Aorta (tissue), 5 donors: Measurements from ENCODE around the gene CCL4. TPM values are rescaled to one million over a fixed set of nuclear protein-coding genes. Genes with fewer than 3 reads are reported as not detected.
"Not testable (repeated sequence)": the region's sequence is repeated elsewhere in the genome, so short reads cannot be mapped to it uniquely, and the experiment has no call there.

Experiments used
- ATAC-seq: fragments of 200-7000 bp; cut with Tn5 transposase; one replicate; pipeline ENCODE4 v1.9.1; 2022; ENCODE audit warnings: moderate library complexity; ENCODE audit not compliant: low FRiP score
- DNase-seq, 2 donors: peaks; one replicate each; pipeline ENCODE4 v3.0.0-alpha.2; 2020
- H3K27ac ChIP-seq, 2 donors: one replicate each; pipeline ENCODE4 v1.5.1; 2013; ENCODE audit warnings: low read length in 2 of 2, mild to moderate bottlenecking in 2 of 2, moderate library complexity in 2 of 2, control low read depth in 1 of 2, inconsistent platforms in 1 of 2, low read depth in 1 of 2
- H3K27me3 ChIP-seq, 2 donors: one replicate each; pipeline ENCODE4 v1.6.1; 2013; ENCODE audit warnings: control low read depth in 1 of 2, low read length in 1 of 2, mild to moderate bottlenecking in 1 of 2, moderate library complexity in 1 of 2; ENCODE audit not compliant: insufficient read depth in 2 of 2, control insufficient read depth in 1 of 2
- H3K36me3 ChIP-seq, 2 donors: one replicate each; pipeline ENCODE4 v1.6.1; 2013; ENCODE audit warnings: control low read depth in 1 of 2, low read length in 1 of 2, mild to moderate bottlenecking in 1 of 2; ENCODE audit not compliant: insufficient read depth in 2 of 2, control insufficient read depth in 1 of 2
- H3K4me1 ChIP-seq, 2 donors: one replicate each; pipeline ENCODE4 v1.6.1; 2013; ENCODE audit warnings: low read length in 2 of 2, control low read depth in 1 of 2, mild to moderate bottlenecking in 1 of 2, moderate library complexity in 1 of 2; ENCODE audit not compliant: insufficient read depth in 2 of 2, control insufficient read depth in 1 of 2
- H3K4me3 ChIP-seq, 2 donors: one replicate each; pipeline ENCODE4 v1.5.1; 2013; ENCODE audit warnings: low read length in 2 of 2, control low read depth in 1 of 2, mild to moderate bottlenecking in 1 of 2
- H3K9me3 ChIP-seq: one replicate; pipeline ENCODE4 v1.6.1; 2013; ENCODE audit warnings: mild to moderate bottlenecking, low read length; ENCODE audit not compliant: control insufficient read depth
- WGBS, 2 donors: extraction: QIAGEN DNeasy Blood & Tissue Kit; methylation state at CpG; one replicate each; pipeline ENCODE4 v1.1.7; 2013; 5-methylcytosine and 5-hydroxymethylcytosine counted together
- intact Hi-C, 2 donors: fragments of 100-400 bp; cut with DNase I; formaldehyde crosslinking; loops; one replicate each; pipeline versions ENCODE4 v1.14.2 to v1.15.0; 2022
- polyA plus RNA-seq, 2 donors: library from polyadenylated mRNA; stranded (reverse); fragments of 200-250 nt; gene quantifications; one replicate each; pipeline ENCODE4 v1.2.3, GENCODE V29; 2013
- total RNA-seq, 2 donors: library from RNA; stranded (reverse); fragmentation: NEBNext Ultra II Directional; extraction: Animal tissue kit (Norgen Biotek cat#: 25700); gene quantifications; one replicate each; pipeline ENCODE4 v1.2.1, GENCODE V29; 2021
- donor health status: healthy with polysubstance abuse.
- donor health status: Bipolar disorder and iron deficiency.
- donor health status: DM: no; HTN: no; CAD: no.
- donor health status: DM: no; HTN: no; CAD: no.
- donor health status: DM: yes; HTN: yes; CAD: no.

Gene CCL4
- total and polyA plus RNA-seq, 4 donors: 1.9 to 13.5 (median 9.4) TPM

- not testable (repeated sequence) for H3K4me3 ChIP-seq, DNase-seq
- WGBS, 2 donors: 83 to 86% methylated on average over 2 of the region's 2 CpGs
Measured at GRCh38 chr17:36083691-36084090, 19.9 kb upstream of the CCL4 start.

DNA sequence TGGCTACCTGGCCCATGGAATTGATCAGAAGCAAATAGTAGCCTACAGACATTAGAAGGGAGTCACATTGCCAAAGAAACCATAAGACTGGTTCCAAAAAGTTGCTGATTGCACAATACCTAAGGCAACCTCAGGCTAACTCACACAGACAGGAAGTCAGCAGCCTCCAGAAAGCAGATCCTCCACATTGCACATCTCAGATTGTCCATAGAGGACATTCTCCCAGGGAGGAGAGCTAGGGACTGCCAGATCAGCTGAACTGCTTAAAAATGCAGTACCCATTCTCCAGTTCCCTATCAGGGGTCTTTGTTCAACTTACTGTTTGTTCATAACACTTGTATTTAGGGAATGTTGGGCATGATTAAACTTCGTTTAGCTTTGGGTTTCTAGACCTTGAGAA, 17.9 kb upstream of the CCL4 start:
- 14 to 20% methylated on average over 1 of the region's 1 CpG for WGBS, 2 donors
- DNase-seq (no peak), ATAC-seq (no peak)
- H3K27ac ChIP-seq: no peak overlapping the region
- no peaks in the 10 kb centered on the region for H3K36me3 ChIP-seq
- H3K4me1 ChIP-seq: no peaks in the 10 kb centered on the region
- intact Hi-C loops: no loop called here
- H3K4me3 ChIP-seq: no peak overlapping the region
- H3K9me3 ChIP-seq: peaks cover 2% of the 10 kb centered on the region
- H3K27me3 ChIP-seq: no peaks in the 10 kb centered on the region

More at GRCh38 chr17:36083691-36084090, 19.9 kb upstream of the CCL4 start:
- H3K36me3 ChIP-seq, H3K9me3 ChIP-seq, ATAC-seq, H3K4me1 ChIP-seq, H3K27ac ChIP-seq, intact Hi-C loops, H3K27me3 ChIP-seq: not testable (repeated sequence)

- H3K4me3 ChIP-seq: no peak overlapping the region
- H3K36me3 ChIP-seq: no peaks in the 10 kb centered on the region
- peaks cover 2% of the 10 kb centered on the region for H3K9me3 ChIP-seq
- DNase-seq: no peak
- no peaks in the 10 kb centered on the region for H3K27me3 ChIP-seq
- 82 to 92% methylated on average over 1 of the region's 1 CpG for WGBS, 2 donors
- intact Hi-C loops: no loop called here
- ATAC-seq: no peak
- no peaks in the 10 kb centered on the region for H3K4me1 ChIP-seq
- no peak overlapping the region for H3K27ac ChIP-seq
Measured at GRCh38 chr17:36086791-36087190, 16.8 kb upstream of the CCL4 start.

DNA sequence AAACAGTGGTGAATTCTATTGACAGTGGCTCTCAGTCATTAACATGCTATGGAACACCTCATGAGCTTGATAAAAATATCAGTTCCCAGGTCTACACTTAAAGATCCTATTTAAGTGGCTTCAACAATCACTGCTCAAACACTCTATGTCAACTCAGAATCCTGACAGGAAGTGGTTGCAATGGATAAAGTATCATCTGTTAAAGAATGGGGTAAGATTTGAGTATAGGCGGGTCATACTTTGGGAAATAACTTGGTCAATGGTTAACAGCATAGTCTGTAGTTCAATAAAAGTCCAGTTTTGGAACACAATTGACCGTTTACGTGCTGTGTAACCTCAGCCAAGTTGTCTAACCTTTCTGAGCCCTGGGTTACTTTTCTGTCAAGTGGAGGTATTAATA, 16.2 kb upstream of the CCL4 start:
- DNase-seq, H3K36me3 ChIP-seq, H3K9me3 ChIP-seq, H3K27me3 ChIP-seq, H3K4me1 ChIP-seq, H3K4me3 ChIP-seq, H3K27ac ChIP-seq, ATAC-seq, intact Hi-C loops: not testable (repeated sequence)
- 100% methylated on average over 1 of the region's 3 CpGs; no CpG with 5 or more reads in 1 of the 2 donors for WGBS, 2 donors

- intact Hi-C loops, H3K4me1 ChIP-seq, DNase-seq, ATAC-seq, H3K36me3 ChIP-seq, H3K9me3 ChIP-seq, H3K27me3 ChIP-seq, H3K27ac ChIP-seq, H3K4me3 ChIP-seq: not testable (repeated sequence)
- WGBS, 2 donors: 72 to 74% methylated on average over 9 to 10 of the region's 10 CpGs
Measured at GRCh38 chr17:36087897-36088572, 15.6 kb upstream of the CCL4 start.

GRCh38 chr17:36088670-36089338, 14.8 kb upstream of the CCL4 start:
- H3K9me3 ChIP-seq: peaks cover 2% of the 10 kb centered on the region
- ATAC-seq (no peak), DNase-seq (no peak)
- 76% methylated on average over 14 of the region's 14 CpGs for WGBS, 2 donors
- H3K4me1 ChIP-seq: no peaks in the 10 kb centered on the region
- H3K36me3 ChIP-seq: no peaks in the 10 kb centered on the region
- no peak overlapping the region for H3K4me3 ChIP-seq
- H3K27me3 ChIP-seq: no peaks in the 10 kb centered on the region
- intact Hi-C loops: no loop called here
- H3K27ac ChIP-seq: no peak overlapping the region

DNA sequence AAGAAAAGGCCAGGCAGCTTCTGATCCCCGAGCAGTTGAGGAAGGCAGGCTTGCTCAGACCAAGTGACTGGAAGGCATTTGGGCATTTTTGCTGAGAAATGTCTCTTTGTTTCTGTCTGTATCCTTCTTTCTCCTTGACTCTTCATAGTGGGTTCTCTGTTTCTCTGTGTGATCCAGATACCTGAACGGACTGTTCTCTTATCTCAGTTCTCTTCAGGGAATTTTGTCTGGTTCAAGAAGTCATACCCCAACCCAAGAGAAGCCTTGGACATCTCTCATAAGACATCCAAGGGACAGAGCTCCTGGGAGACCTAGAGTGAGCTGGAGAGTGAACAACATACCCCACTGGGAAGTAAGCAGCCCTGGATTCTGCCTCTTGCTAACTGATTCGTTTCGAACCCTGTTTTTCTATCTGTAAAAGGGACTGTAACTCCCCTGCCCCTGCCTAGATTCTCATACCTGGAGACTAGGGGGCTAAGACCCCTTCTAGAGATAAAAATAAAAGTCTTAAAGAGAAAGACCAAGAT, 14.2 kb upstream of the CCL4 start:
- WGBS, 2 donors: 56 to 59% methylated on average over 4 of the region's 4 CpGs
- H3K4me3 ChIP-seq: no peak overlapping the region
- intact Hi-C loops: no loop called here
- no peaks in the 10 kb centered on the region for H3K36me3 ChIP-seq
- no peak overlapping the region for H3K27ac ChIP-seq
- ATAC-seq: no peak
- peaks cover 2% of the 10 kb centered on the region for H3K9me3 ChIP-seq
- no peaks in the 10 kb centered on the region for H3K27me3 ChIP-seq
- no peak for DNase-seq
- H3K4me1 ChIP-seq: no peaks in the 10 kb centered on the region

DNA sequence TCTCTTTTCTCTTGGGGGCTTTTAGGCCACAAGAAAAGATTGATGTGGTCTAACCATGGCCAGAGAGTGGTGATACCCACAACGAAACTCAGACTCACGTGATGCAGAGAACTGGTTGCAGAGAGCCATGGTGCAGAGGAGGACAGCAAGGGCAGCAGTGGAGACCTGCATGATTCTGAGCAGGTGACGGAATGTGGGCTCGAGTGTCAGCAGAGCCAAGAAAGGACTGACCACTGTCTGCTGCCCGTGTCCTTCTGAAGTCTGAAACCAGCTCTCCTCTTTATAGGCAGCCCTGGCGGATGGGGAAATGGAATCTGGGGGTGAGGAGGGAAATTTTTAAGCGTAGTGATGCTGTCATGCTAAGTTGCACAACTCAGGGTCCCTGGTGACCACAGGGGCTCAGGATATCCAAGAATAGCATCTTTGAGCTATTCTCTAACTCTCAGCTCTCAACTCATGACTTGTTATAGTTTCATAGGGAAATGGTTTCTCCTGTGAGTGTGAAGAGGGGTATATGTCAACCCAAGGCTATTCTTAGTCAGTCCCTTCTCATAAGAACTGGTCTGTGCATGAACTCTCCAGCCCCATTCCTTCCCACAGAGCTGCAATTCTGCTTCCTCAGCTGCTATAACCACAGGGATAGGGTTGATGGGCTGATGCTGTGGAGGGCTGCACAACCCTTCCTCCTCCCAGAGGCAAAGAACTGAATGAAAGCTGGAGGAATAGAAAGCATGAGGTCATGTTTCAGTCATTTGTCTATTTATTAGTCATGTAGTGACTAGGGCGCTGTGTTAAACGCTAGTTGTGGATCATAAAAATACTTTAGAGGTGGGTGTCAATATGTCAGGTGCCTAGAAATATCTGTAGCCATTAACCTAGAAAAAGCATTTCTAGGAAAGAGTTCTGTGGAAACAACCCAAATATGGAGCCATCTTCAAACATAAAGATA, 13.5 kb upstream of the CCL4 start, which contains the start of gene CCL3:
CCL3 (minus strand) TSS at position 256 of the 949 bp plus-strand sequence; CDS start at position 171, 85 bp downstream.
- WGBS, 2 donors: 22 to 41% methylated on average over 9 of the region's 9 CpGs
- DNase-seq (peak in 1 of 2 donors; percentile 72), ATAC-seq (peak; percentile 72)
- intact Hi-C loops: no loop called here
- no peaks in the 10 kb centered on the region for H3K4me1 ChIP-seq
- H3K27ac ChIP-seq: no peak within 1 kb of the TSS
- H3K36me3 ChIP-seq: no peaks in the 10 kb centered on the region
- H3K9me3 ChIP-seq: peaks cover 2% of the 10 kb centered on the region
- no peaks in the 10 kb centered on the region for H3K27me3 ChIP-seq
- no peak within 1 kb of the TSS for H3K4me3 ChIP-seq
